Vein endothelial cell (primary cell): ENCODE data around the gene HLA-DPA1. TPM values are rescaled to one million over a fixed set of nuclear protein-coding genes. Genes with fewer than 3 reads are reported as not detected.

ENCODE experiments used
- total RNA-seq: library from RNA; depleted of rRNA; stranded (reverse); fragments of >200 nt; gene quantifications from 2 replicates; pipeline ENCODE4 v1.2.3, GENCODE V29; 2012

The HLA-DPA1 gene
- total RNA-seq = 0.33 TPM in 1 of 2 replicates, not detected in the other

GRCh38 chr6:33073431-33073871 is at the start of gene HLA-DPA1:
Gene HLA-DPA1 (minus strand): TSS chr6:33073649.

GRCh38 chr6:33075568-33076405 is 2.3 kb upstream of the HLA-DPA1 start, which contains the start of gene HLA-DPB1:
Gene HLA-DPB1 (plus strand): TSS chr6:33075990. CDS start chr6:33076042, 52 bp downstream.

Other genes with a start within 250 kb of the HLA-DPA1 start
- 18.3 and 21.6 TPM in 2 replicates for gene TAP2, start 234.9 kb downstream of the HLA-DPA1 start, total RNA-seq
- 32.2 and 34.3 TPM in 2 replicates for gene PSMB8, start 229.6 kb downstream of the HLA-DPA1 start, total RNA-seq
- 25.5 and 29.3 TPM in 2 replicates for gene TAP1, start 219.9 kb downstream of the HLA-DPA1 start, total RNA-seq
- 2.9 and 3.9 TPM in 2 replicates for gene PSMB9, start 219.5 kb downstream of the HLA-DPA1 start, total RNA-seq
- 0.96 and 1.3 TPM in 2 replicates for gene HLA-DMB, start 132.6 kb downstream of the HLA-DPA1 start, total RNA-seq
- 0.48 and 2.0 TPM in 2 replicates for gene HLA-DMA, start 120.6 kb downstream of the HLA-DPA1 start, total RNA-seq
- gene BRD2, start 105.1 kb downstream of the HLA-DPA1 start, total RNA-seq = 128 and 139 TPM in 2 replicates
- not detected in 2 replicates for gene HLA-DOA, start 64.1 kb downstream of the HLA-DPA1 start, total RNA-seq
- 1.6 and 7.5 TPM in 2 replicates for gene HLA-DPB1, start 2.3 kb upstream of the HLA-DPA1 start, total RNA-seq
- 0.19 and 0.33 TPM in 2 replicates for gene COL11A2, start 118.8 kb upstream of the HLA-DPA1 start, total RNA-seq
- 18.8 and 25.5 TPM in 2 replicates for gene RXRB, start 127.0 kb upstream of the HLA-DPA1 start, total RNA-seq
- gene SLC39A7, start 127.2 kb upstream of the HLA-DPA1 start, total RNA-seq = 78.8 and 81.7 TPM in 2 replicates
- 2.8 and 4.9 TPM in 2 replicates for gene HSD17B8, start 131.0 kb upstream of the HLA-DPA1 start, total RNA-seq
- gene RING1, start 134.9 kb upstream of the HLA-DPA1 start, total RNA-seq = 18.3 and 27.1 TPM in 2 replicates
- 41.3 and 46.1 TPM in 2 replicates for gene VPS52, start 198.2 kb upstream of the HLA-DPA1 start, total RNA-seq
- gene RPS18, start 198.4 kb upstream of the HLA-DPA1 start, total RNA-seq = 2,652 and 3,161 TPM in 2 replicates
- gene B3GALT4, start 203.5 kb upstream of the HLA-DPA1 start, total RNA-seq = 2.6 and 5.9 TPM in 2 replicates
- 78.6 and 99.3 TPM in 2 replicates for gene WDR46, start 215.6 kb upstream of the HLA-DPA1 start, total RNA-seq
- 27.4 and 34.7 TPM in 2 replicates for gene PFDN6, start 216.0 kb upstream of the HLA-DPA1 start, total RNA-seq
- gene RGL2, start 225.3 kb upstream of the HLA-DPA1 start, total RNA-seq = 61.8 and 67.0 TPM in 2 replicates
- 126 and 163 TPM in 2 replicates for gene TAPBP, start 240.4 kb upstream of the HLA-DPA1 start, total RNA-seq
- gene ZBTB22, start 244.1 kb upstream of the HLA-DPA1 start, total RNA-seq = 12.6 and 15.0 TPM in 2 replicates
- gene DAXX, start 249.3 kb upstream of the HLA-DPA1 start, total RNA-seq = 41.5 and 56.4 TPM in 2 replicates